ENCODE measurements around the gene GDF11.

DNA sequence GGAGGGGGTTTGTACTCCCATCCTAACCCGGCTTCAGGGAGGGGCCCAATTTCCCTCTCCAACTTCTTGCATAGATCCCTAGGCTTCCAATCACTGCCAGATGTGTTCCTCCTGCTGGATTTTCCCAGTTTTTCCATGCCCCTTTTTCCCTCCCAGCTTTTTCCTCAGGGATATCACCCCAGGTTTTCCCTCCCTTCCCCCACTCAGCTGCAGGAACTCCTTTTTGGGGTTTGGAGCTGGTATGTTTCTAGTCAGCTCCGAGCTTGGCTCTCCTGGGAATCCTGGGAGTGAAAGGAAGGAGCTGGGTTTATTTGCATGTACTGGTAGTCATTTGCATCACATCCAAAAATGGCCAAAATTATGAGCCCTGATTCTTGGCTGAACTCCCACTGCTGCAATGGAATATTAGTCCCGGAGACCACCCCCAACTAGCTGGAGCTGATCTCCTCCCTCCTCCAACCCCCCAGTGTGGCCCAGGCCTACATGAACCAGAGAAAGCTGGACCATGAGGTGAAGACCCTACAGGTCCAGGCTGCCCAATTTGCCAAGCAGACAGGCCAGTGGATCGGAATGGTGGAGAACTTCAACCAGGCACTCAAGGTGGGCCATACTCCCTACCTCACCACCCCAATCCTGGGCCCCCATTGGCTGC is 24.2 kb upstream of the GDF11 start:
- TF ChIP-seq, protein P1, sequence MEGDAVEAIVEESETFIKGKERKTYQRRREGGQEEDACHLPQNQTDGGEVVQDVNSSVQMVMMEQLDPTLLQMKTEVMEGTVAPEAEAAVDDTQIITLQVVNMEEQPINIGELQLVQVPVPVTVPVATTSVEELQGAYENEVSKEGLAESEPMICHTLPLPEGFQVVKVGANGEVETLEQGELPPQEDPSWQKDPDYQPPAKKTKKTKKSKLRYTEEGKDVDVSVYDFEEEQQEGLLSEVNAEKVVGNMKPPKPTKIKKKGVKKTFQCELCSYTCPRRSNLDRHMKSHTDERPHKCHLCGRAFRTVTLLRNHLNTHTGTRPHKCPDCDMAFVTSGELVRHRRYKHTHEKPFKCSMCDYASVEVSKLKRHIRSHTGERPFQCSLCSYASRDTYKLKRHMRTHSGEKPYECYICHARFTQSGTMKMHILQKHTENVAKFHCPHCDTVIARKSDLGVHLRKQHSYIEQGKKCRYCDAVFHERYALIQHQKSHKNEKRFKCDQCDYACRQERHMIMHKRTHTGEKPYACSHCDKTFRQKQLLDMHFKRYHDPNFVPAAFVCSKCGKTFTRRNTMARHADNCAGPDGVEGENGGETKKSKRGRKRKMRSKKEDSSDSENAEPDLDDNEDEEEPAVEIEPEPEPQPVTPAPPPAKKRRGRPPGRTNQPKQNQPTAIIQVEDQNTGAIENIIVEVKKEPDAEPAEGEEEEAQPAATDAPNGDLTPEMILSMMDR (IDR thresholded peaks at IDR 0.05): no peak
- TF ChIP-seq MAZ (IDR thresholded peaks at IDR 0.05; ENCODE audit: borderline replicate concordance, low read depth, low read length): no peak
